H9 (cell line): ENCODE measurements around the gene KRTAP5-6. TPM values are rescaled to one million over a fixed set of nuclear protein-coding genes. Genes with fewer than 3 reads are reported as not detected.

Experiments
- DNase-seq: peaks from one replicate; pipeline ENCODE4 v3.0.0-alpha.2; 2017
- H2AFZ ChIP-seq: one replicate; pipeline ENCODE4 v1.6.1; 2013; ENCODE audit warnings: mild to moderate bottlenecking, low read length, control low read depth, moderate library complexity
- H2AK5ac ChIP-seq: 2 replicates; pipeline ENCODE4 v1.6.1; 2013; ENCODE audit warnings: low read length, control low read depth, mixed read lengths; ENCODE audit not compliant: insufficient read length
- H2BK120ac ChIP-seq: one replicate; pipeline ENCODE4 v1.6.1; 2013; ENCODE audit warnings: low read depth, mild to moderate bottlenecking, low read length, control low read depth, inconsistent platforms; ENCODE audit not compliant: poor library complexity, severe bottlenecking
- H2BK12ac ChIP-seq: 2 replicates; pipeline ENCODE4 v1.6.1; 2013; ENCODE audit warnings: low read length, control low read depth, mixed read lengths, low read depth; ENCODE audit not compliant: insufficient read length
- H2BK15ac ChIP-seq: 2 replicates; pipeline ENCODE4 v1.6.1; 2013; ENCODE audit warnings: low read depth, low read length, control low read depth
- H2BK20ac ChIP-seq: one replicate; pipeline ENCODE4 v1.6.1; 2013; ENCODE audit warnings: low read depth, mild to moderate bottlenecking, low read length, control low read depth, inconsistent platforms; ENCODE audit not compliant: poor library complexity, severe bottlenecking
- H2BK5ac ChIP-seq: 2 replicates; pipeline ENCODE4 v1.6.1; 2013; ENCODE audit warnings: low read length, control low read depth, mixed read lengths; ENCODE audit not compliant: insufficient read length
- H3K14ac ChIP-seq: 2 replicates; pipeline ENCODE4 v1.6.1; 2013; ENCODE audit warnings: low read length, control low read depth; ENCODE audit not compliant: insufficient read depth
- H3K18ac ChIP-seq: 2 replicates; pipeline ENCODE4 v1.6.1; 2013; ENCODE audit warnings: low read depth, mild to moderate bottlenecking, mixed read lengths, low read length, control low read depth; ENCODE audit not compliant: insufficient read length
- H3K23ac ChIP-seq: 2 replicates; pipeline ENCODE4 v1.6.1; 2013; ENCODE audit warnings: low read length, control low read depth, mixed read lengths, low read depth; ENCODE audit not compliant: insufficient read length
- H3K23me2 ChIP-seq: 2 replicates; pipeline ENCODE4 v1.6.1; 2013; ENCODE audit warnings: low read depth, mild to moderate bottlenecking, mixed read lengths, low read length, control low read depth; ENCODE audit not compliant: insufficient read length, poor library complexity, severe bottlenecking
- H3K27ac ChIP-seq: 2 replicates; pipeline ENCODE4 v1.5.1; 2013; ENCODE audit warnings: low read length, control low read depth, mixed read lengths, low read depth; ENCODE audit not compliant: insufficient read length
- H3K27me3 ChIP-seq: 2 replicates; pipeline ENCODE4 v1.6.1; 2013; ENCODE audit warnings: low read length, control low read depth, inconsistent platforms; ENCODE audit not compliant: insufficient read depth
- H3K4ac ChIP-seq: 2 replicates; pipeline ENCODE4 v1.6.1; 2013; ENCODE audit warnings: low read depth, mild to moderate bottlenecking, control low read depth, inconsistent platforms, low read length, moderate library complexity
- H3K4me1 ChIP-seq: 2 replicates; pipeline ENCODE4 v1.6.1; 2013; ENCODE audit warnings: low read length, control low read depth, inconsistent platforms; ENCODE audit not compliant: insufficient read depth
- H3K4me2 ChIP-seq: 2 replicates; pipeline ENCODE4 v1.6.1; 2013; ENCODE audit warnings: low read length, control low read depth, mixed read lengths; ENCODE audit not compliant: insufficient read length, insufficient read depth
- H3K56ac ChIP-seq: 2 replicates; pipeline ENCODE4 v1.6.1; 2013; ENCODE audit warnings: low read depth, mild to moderate bottlenecking, mixed read lengths, low read length, control low read depth; ENCODE audit not compliant: insufficient read length
- H3K79me1 ChIP-seq: 2 replicates; pipeline ENCODE4 v1.6.1; 2013; ENCODE audit warnings: low read depth, mild to moderate bottlenecking, moderate library complexity, low read length, control low read depth, inconsistent platforms; ENCODE audit not compliant: insufficient read depth, poor library complexity, severe bottlenecking
- H3K79me2 ChIP-seq: 2 replicates; pipeline ENCODE4 v1.6.1; 2013; ENCODE audit warnings: low read length, control low read depth, inconsistent platforms; ENCODE audit not compliant: insufficient read depth
- H3K9ac ChIP-seq: 2 replicates; pipeline ENCODE4 v1.6.1; 2013; ENCODE audit warnings: low read length, control low read depth, mixed read lengths; ENCODE audit not compliant: insufficient read length; ENCODE audit errors: extremely low read depth
- H3K9me3 ChIP-seq: one replicate; pipeline ENCODE4 v1.6.1; 2013; ENCODE audit warnings: low read depth, low read length, inconsistent platforms; ENCODE audit not compliant: control insufficient read depth
- H3T11ph ChIP-seq: one replicate; pipeline ENCODE4 v1.6.1; 2013; ENCODE audit warnings: mild to moderate bottlenecking, low read length, control low read depth, inconsistent platforms
- H4K20me1 ChIP-seq: one replicate; pipeline ENCODE4 v1.6.1; 2013; ENCODE audit not compliant: control insufficient read depth, insufficient read length, insufficient read depth
- H4K5ac ChIP-seq: 2 replicates; pipeline ENCODE4 v1.6.1; 2013; ENCODE audit warnings: low read depth, mild to moderate bottlenecking, mixed read lengths, low read length, control low read depth; ENCODE audit not compliant: insufficient read length
- H4K8ac ChIP-seq: replicated peaks from 2 replicates; pipeline ENCODE4 v1.6.1; 2013; ENCODE audit warnings: low read length, control low read depth, mixed read lengths, low read depth; ENCODE audit not compliant: insufficient read length
- H4K91ac ChIP-seq: 2 replicates; pipeline ENCODE4 v1.6.1; 2013; ENCODE audit warnings: low read depth, mild to moderate bottlenecking, moderate library complexity, mixed read lengths, low read length, control low read depth; ENCODE audit not compliant: insufficient read length
- H3K27ac Mint-ChIP-seq, 3 experiments: 2 replicates in 2 of 3; 3 replicates in 1 of 3; pipeline ENCODE4 v1.8.0; 2020 to 2021; ENCODE audit warnings: mixed read lengths in 3 of 3, mild to moderate bottlenecking in 1 of 3, moderate library complexity in 1 of 3
- H3K27me3 Mint-ChIP-seq: 2 replicates; pipeline ENCODE4 v1.8.0; 2021; ENCODE audit warnings: low read depth, mild to moderate bottlenecking, moderate library complexity, mixed read lengths
- H3K36me3 Mint-ChIP-seq, 3 experiments: 2 replicates in 2 of 3; 3 replicates in 1 of 3; pipeline ENCODE4 v1.8.0; 2020 to 2021; ENCODE audit warnings: low read depth in 3 of 3, mixed read lengths in 3 of 3; ENCODE audit not compliant: insufficient read depth in 1 of 3
- H3K4me1 Mint-ChIP-seq, 2 experiments: 2 replicates each; pipeline ENCODE4 v1.8.0; 2020; ENCODE audit warnings: mixed read lengths in 2 of 2
- H3K4me3 Mint-ChIP-seq, 2 experiments: 2 replicates in 1 of 2; 3 replicates in 1 of 2; pipeline ENCODE4 v1.8.0; 2020 to 2021; ENCODE audit warnings: mild to moderate bottlenecking in 2 of 2, mixed read lengths in 2 of 2, moderate library complexity in 1 of 2
- H3K9me3 Mint-ChIP-seq, 2 experiments: 2 replicates in 1 of 2; 3 replicates in 1 of 2; pipeline ENCODE4 v1.8.0; 2020; ENCODE audit warnings: mild to moderate bottlenecking in 2 of 2, mixed read lengths in 2 of 2, moderate library complexity in 1 of 2
- WGBS: extraction: QIAGEN DNeasy Blood & Tissue Kit; methylation state at CpG from one replicate; pipeline ENCODE4 v1.1.7; 2013; ENCODE audit warnings: missing lambda C conversion rate, low lambda C conversion rate, mixed read lengths; ENCODE audit not compliant: insufficient read length; ENCODE audit errors: extremely low coverage; 5-methylcytosine and 5-hydroxymethylcytosine counted together
- total RNA-seq: library from RNA; stranded (reverse); gene quantifications from 2 replicates; pipeline ENCODE4 v1.2.1, GENCODE V29; 2021
- TF ChIP-seq, protein P1 (sequence below): fragments of 200-600 bp; sonication (generic); conservative IDR thresholded peaks from 3 replicates; pipeline ENCODE4 v1.8.0; 2021; ENCODE audit warnings: antibody characterized with exemption, mild to moderate bottlenecking

KRTAP5-6 gene
- total RNA-seq, 1 experiment from 2014 or later: not detected

DNA sequence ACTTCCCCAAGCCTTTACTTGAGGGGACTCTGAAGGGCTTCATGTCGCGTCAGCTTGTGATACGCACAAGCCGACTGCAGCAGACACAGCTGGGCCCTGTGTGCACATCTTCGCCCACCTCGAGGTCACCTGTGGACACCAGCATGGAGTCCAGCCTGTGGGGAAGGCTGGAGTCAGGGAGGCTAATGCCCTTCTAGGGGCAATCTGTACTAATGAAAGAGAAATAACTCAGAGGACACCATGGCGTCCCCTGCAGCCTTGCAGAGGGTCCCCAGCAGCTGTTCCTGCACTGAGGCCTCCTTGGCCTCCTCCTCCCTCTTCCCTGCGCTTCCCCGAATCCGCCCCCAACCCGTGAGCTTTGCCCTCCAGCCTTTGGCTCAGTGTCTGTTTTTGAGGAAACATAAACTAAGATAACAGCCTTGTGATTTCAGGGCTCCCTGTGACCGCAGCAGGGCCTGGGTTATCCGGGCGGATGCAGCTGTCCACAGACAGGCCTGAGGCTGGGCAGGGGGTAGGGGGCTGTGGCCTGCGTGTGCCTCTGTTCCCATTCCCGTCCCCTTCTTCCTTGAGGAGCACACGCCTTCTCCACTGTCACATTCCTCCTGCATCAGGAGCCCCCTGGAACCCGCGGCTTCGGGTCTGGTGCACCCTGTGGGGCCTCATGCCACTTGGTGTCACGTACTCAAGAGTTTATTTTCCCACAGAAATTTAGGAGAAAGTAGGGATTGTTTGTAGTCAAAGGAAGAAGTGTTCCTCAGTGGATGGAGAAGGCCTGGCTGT lies 42.4 kb upstream of the KRTAP5-6 start:
- no CpG with 5 or more reads among the region's 21 CpGs for WGBS

More for the DNA sequence above, 42.4 kb upstream of the KRTAP5-6 start:
- no peaks in the 10 kb centered on the region for H3K9me3 ChIP-seq
- H2AFZ ChIP-seq: no peak overlapping the region
- Mint-ChIP-seq H3K27ac (no peak overlapping the region; a peak in 1 of 7 replicates), H3K4me1 (peaks cover 4 to 9% of the 10 kb centered on the region in 2 experiments; a peak in 3 of 4 replicates), H3K27me3 (peaks cover 46% of the 10 kb centered on the region), H3K4me3 (no peak overlapping the region), H3K9me3 (no peaks in the 10 kb centered on the region), H3K36me3 (no peaks in the 10 kb centered on the region)
- H2AK5ac ChIP-seq: no peak overlapping the region
- H4K20me1 ChIP-seq: no peaks in the 10 kb centered on the region
- no peaks in the 10 kb centered on the region for H3K4me1 ChIP-seq
- H4K8ac ChIP-seq: no peak overlapping the region
- H2BK120ac ChIP-seq: no peak overlapping the region
- H3K79me1 ChIP-seq: no peaks in the 10 kb centered on the region
- H3K27ac ChIP-seq: no peak overlapping the region
- no peak overlapping the region for H4K5ac ChIP-seq
- H2BK20ac ChIP-seq: no peak overlapping the region
- no peak overlapping the region for H3K56ac ChIP-seq
- H2BK5ac ChIP-seq: no peak overlapping the region
- TF ChIP-seq, protein P1, sequence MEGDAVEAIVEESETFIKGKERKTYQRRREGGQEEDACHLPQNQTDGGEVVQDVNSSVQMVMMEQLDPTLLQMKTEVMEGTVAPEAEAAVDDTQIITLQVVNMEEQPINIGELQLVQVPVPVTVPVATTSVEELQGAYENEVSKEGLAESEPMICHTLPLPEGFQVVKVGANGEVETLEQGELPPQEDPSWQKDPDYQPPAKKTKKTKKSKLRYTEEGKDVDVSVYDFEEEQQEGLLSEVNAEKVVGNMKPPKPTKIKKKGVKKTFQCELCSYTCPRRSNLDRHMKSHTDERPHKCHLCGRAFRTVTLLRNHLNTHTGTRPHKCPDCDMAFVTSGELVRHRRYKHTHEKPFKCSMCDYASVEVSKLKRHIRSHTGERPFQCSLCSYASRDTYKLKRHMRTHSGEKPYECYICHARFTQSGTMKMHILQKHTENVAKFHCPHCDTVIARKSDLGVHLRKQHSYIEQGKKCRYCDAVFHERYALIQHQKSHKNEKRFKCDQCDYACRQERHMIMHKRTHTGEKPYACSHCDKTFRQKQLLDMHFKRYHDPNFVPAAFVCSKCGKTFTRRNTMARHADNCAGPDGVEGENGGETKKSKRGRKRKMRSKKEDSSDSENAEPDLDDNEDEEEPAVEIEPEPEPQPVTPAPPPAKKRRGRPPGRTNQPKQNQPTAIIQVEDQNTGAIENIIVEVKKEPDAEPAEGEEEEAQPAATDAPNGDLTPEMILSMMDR: no peak
- H3K23ac ChIP-seq: no peak overlapping the region
- H3K23me2 ChIP-seq: no peaks in the 10 kb centered on the region
- no peak overlapping the region for H3T11ph ChIP-seq
- no peak overlapping the region for H4K91ac ChIP-seq
- H3K4me2 ChIP-seq: no peak overlapping the region
- H3K4ac ChIP-seq: no peak overlapping the region
- H3K27me3 ChIP-seq: no peaks in the 10 kb centered on the region; the same call in 1 of the 2 replicates
- H3K79me2 ChIP-seq: no peaks in the 10 kb centered on the region
- no peak overlapping the region for H3K14ac ChIP-seq
- no peak overlapping the region for H3K18ac ChIP-seq
- no peak overlapping the region for H2BK15ac ChIP-seq
- no peak overlapping the region for H3K9ac ChIP-seq
- H2BK12ac ChIP-seq: no peak overlapping the region
- no peak for DNase-seq
